ENCODE measurements around the gene GOLGB1. TPM values are rescaled to one million over a fixed set of nuclear protein-coding genes. Genes with fewer than 3 reads are reported as not detected.
A peak's percentile ranks its signal among the peaks of the same experiment; 100 is the strongest.
"Not testable (repeated sequence)": the region's sequence is repeated elsewhere in the genome, so short reads cannot be mapped to it uniquely, and the experiment has no call there.

The GOLGB1 gene, protein sequence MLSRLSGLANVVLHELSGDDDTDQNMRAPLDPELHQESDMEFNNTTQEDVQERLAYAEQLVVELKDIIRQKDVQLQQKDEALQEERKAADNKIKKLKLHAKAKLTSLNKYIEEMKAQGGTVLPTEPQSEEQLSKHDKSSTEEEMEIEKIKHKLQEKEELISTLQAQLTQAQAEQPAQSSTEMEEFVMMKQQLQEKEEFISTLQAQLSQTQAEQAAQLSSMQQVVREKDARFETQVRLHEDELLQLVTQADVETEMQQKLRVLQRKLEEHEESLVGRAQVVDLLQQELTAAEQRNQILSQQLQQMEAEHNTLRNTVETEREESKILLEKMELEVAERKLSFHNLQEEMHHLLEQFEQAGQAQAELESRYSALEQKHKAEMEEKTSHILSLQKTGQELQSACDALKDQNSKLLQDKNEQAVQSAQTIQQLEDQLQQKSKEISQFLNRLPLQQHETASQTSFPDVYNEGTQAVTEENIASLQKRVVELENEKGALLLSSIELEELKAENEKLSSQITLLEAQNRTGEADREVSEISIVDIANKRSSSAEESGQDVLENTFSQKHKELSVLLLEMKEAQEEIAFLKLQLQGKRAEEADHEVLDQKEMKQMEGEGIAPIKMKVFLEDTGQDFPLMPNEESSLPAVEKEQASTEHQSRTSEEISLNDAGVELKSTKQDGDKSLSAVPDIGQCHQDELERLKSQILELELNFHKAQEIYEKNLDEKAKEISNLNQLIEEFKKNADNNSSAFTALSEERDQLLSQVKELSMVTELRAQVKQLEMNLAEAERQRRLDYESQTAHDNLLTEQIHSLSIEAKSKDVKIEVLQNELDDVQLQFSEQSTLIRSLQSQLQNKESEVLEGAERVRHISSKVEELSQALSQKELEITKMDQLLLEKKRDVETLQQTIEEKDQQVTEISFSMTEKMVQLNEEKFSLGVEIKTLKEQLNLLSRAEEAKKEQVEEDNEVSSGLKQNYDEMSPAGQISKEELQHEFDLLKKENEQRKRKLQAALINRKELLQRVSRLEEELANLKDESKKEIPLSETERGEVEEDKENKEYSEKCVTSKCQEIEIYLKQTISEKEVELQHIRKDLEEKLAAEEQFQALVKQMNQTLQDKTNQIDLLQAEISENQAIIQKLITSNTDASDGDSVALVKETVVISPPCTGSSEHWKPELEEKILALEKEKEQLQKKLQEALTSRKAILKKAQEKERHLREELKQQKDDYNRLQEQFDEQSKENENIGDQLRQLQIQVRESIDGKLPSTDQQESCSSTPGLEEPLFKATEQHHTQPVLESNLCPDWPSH (N-terminal part only)
- 45.8 TPM for total RNA-seq
- long read RNA-seq, full-length matches to known transcripts = 3 of 88 reads
- long read RNA-seq, partial matches to known transcripts = 56 of 88 reads
- long read RNA-seq, other reads (novel, unspliced or antisense) = 29 of 88 reads

- ATAC-seq (peak; percentile 99), DNase-seq (peak; percentile 92)
- intact Hi-C loops (cut with micrococcal nuclease) = loop anchor here (5.0 kb wide), 1 partner anchor 88 kb away; the partner anchor contains the start of genes EAF2 and IQCB1
Measured at GRCh38 chr3:121749276-121750086, at the start of gene GOLGB1. Gene GOLGB1, minus strand, starts transcription at chr3:121749741. Its CDS starts 18,770 bp downstream, at chr3:121730971.

DNA sequence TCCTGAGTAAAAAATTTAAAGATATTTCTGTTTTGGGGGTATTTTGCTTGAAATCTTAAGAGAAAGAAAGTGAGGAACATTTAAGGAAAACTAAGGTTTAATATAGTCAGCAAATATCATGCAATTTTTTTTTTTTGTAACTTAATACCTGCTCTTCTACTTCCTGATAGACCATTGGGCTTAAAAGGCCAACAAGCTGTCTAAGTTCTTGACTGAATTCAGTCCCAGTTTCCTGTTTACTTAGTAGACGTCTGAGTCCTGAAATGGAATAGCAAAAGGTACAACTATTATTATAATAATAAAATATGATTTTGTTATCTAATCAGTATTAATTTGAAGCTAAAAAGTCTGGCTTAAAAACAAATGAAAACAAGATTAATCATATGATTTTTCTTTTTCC, 47.4 kb upstream of the GOLGB1 start:
- DNase-seq (no peak), ATAC-seq (no peak)

GRCh38 chr3:121794264-121794983, 44.9 kb upstream of the GOLGB1 start:
- DNase-seq (no peak), ATAC-seq (no peak)
- intact Hi-C loops (cut with micrococcal nuclease) = no loop called here

More for the DNA sequence above, 47.4 kb upstream of the GOLGB1 start:
- intact Hi-C loops (cut with micrococcal nuclease) = no loop called here

GRCh38 chr3:121793078-121793477, 43.5 kb upstream of the GOLGB1 start:
- intact Hi-C loops (cut with micrococcal nuclease) = no loop called here
- no peak for ATAC-seq
- DNase-seq = no peak

DNA sequence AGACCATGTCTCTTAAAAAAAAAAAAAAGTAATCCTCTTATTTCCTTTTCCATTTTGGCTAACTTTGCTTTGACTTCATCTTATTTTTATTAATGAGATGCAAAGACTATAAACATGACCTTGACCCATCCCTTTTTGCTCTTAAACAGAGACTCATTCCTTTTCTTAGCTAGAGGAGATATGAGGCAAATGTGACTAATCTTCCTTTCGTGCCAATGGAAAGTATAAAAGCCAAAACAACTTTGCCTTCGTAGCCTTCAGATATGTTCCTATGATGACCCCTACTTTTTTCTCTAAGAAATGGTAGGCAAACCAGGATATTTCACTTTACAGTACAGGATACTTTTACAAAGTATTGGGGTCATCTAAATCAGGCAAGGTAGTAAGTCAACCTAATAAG, 36.9 kb upstream of the GOLGB1 start:
- DNase-seq (no peak), ATAC-seq (peak; percentile 55)
- intact Hi-C loops (cut with micrococcal nuclease) = no loop called here

DNA sequence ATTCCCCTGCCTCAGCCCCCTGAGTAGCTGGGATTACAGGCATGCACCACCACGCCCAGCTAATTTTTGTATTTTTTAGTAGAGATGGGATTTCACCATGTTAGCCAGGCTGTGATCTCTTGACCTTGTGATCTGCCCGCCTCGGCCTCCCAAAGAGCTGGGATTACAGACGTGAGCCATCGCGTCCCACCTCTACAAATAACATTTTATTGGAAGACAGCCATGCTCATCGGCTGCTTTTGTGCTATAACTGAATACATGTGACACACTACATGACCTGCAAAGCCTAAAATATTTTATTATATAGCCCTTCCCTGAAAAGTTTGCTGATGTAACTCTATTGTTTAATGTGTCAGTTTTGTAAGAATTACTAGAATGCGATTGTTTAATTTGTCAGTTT, 33.2 kb upstream of the GOLGB1 start:
- intact Hi-C loops (cut with micrococcal nuclease); DNase-seq: not testable (repeated sequence)
- ATAC-seq = peak; percentile 75

GRCh38 chr3:121781611-121782010, 32.1 kb upstream of the GOLGB1 start:
- DNase-seq = no peak
- ATAC-seq = no peak
- intact Hi-C loops (cut with micrococcal nuclease) = no loop called here

GRCh38 chr3:121775095-121775494, 25.6 kb upstream of the GOLGB1 start:
- ATAC-seq; intact Hi-C loops (cut with micrococcal nuclease): not testable (repeated sequence)

GRCh38 chr3:121769246-121769645, 19.7 kb upstream of the GOLGB1 start:
- intact Hi-C loops (cut with micrococcal nuclease) = loop anchor here (2.0 kb wide), 1 partner anchor 22 kb away; no protein-coding TSS in a partner anchor
- ATAC-seq (no peak), DNase-seq (no peak)

More at GRCh38 chr3:121775095-121775494, 25.6 kb upstream of the GOLGB1 start:
- DNase-seq = not testable (repeated sequence)

- intact Hi-C loops (cut with micrococcal nuclease) = loop anchor here (2.0 kb wide), 1 partner anchor 22 kb away; no protein-coding TSS in a partner anchor
- no peak for DNase-seq
- ATAC-seq = no peak
Measured at GRCh38 chr3:121768452-121768851, 18.9 kb upstream of the GOLGB1 start.

- intact Hi-C loops (cut with micrococcal nuclease) = no loop called here
- DNase-seq (no peak), ATAC-seq (no peak)
Measured at GRCh38 chr3:121759541-121760202, 10.1 kb upstream of the GOLGB1 start.

GRCh38 chr3:121758727-121759450, 9.3 kb upstream of the GOLGB1 start:
- ATAC-seq (no peak), DNase-seq (no peak)
- intact Hi-C loops (cut with micrococcal nuclease) = no loop called here

GRCh38 chr3:121757812-121758545, 8.4 kb upstream of the GOLGB1 start:
- DNase-seq = no peak
- intact Hi-C loops (cut with micrococcal nuclease) = no loop called here
- ATAC-seq = peak; percentile 24

DNA sequence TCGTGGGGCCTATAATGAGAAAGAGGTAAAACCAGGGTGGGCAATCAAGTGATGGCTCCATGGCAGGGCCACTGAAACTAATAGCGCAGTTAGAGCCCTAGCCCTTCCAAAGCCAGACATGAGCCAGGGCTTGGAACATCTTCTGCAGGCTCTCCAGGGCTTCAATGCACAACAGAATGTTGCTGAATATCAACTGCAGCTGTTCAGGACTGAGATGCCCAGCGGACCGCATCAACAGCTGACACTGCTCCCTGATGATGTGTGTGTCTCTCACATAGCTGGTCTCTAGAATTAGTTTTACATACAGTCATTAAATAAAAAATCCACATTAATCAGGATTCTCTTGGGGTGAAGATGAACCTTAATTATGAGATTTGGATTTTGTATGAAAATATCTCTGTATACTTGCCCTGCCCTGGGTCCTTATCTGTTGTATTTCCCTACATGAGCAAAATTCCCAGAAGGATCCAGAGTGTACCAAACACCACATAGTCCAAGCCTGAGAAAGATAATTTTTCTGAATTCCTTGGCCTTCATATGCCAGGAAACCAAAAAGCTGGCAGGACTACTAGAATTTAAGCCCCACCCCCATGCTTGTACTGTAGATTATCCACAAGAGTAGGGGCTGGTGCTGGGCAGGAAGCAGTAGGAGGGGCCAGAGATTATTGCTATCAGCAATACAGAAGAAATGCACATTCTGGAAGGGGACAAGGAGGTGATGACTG, 7.7 kb upstream of the GOLGB1 start:
- intact Hi-C loops (cut with micrococcal nuclease) = no loop called here
- DNase-seq (peak; percentile 41), ATAC-seq (peak; percentile 86)

GRCh38 chr3:121752772-121753171, 3.2 kb upstream of the GOLGB1 start:
- ATAC-seq = no peak
- DNase-seq = no peak
- intact Hi-C loops (cut with micrococcal nuclease) = loop anchor here (5.0 kb wide), 1 partner anchor 85 kb away; the partner anchor contains the start of genes EAF2 and IQCB1

Measured in left ventricle myocardium superior (tissue), 1 donor.